ENCODE data around the gene CACNA2D1. TPM values are rescaled to one million over a fixed set of nuclear protein-coding genes. Genes with fewer than 3 reads are reported as not detected.

CACNA2D1 gene
- total RNA-seq, 1 experiment from 2014 or later = 0.27 TPM

GRCh38 chr7:82404094-82404493 lies 39.5 kb downstream of the CACNA2D1 start (continued):
- TF ChIP-seq ZBTB33 (IDR thresholded peaks at IDR 0.05; ENCODE audit: extremely low read depth, insufficient replicate concordance, low read length) (no peak), RAD21 (IDR thresholded peaks at IDR 0.05; ENCODE audit: low read depth) (no peak), CEBPB (IDR thresholded peaks at IDR 0.05; ENCODE audit: low read depth) (no peak)

GRCh38 chr7:82397879-82398524 lies 45.6 kb downstream of the CACNA2D1 start:
- H2AFZ ChIP-seq (ENCODE audit: low read depth, low read length, poor library complexity, severe bottlenecking) = no peak overlapping the region
- no peaks in the 10 kb centered on the region; the same call in 1 of the 2 replicates for H4K20me1 ChIP-seq (ENCODE audit: insufficient read depth)
- no peaks in the 10 kb centered on the region for H3K27me3 ChIP-seq (ENCODE audit: insufficient read depth, low read length)
- no peak overlapping the region for H3K9ac ChIP-seq (ENCODE audit: low read length)
- intact Hi-C loops (cut with micrococcal nuclease) = no loop called here
- H3K9me3 ChIP-seq (ENCODE audit: control insufficient read depth in 1 of 2, insufficient read depth in 1 of 2, low read depth in 1 of 2, low read length in 2 of 2) = no peaks in the 10 kb centered on the region
- H3K9me2 ChIP-seq (ENCODE audit: insufficient read depth) = no peaks in the 10 kb centered on the region
- no peak for DNase-seq (ENCODE audit: low read depth, low spot score)
- POLR2A ChIA-PET = no interaction called here
- TF ChIP-seq SRF (IDR thresholded peaks at IDR 0.05; ENCODE audit: low read depth) = no peak
- H3K27ac ChIP-seq (ENCODE audit: low read depth, low read length) = no peak overlapping the region
- no peaks in the 10 kb centered on the region for H3K36me3 ChIP-seq (ENCODE audit: control insufficient read depth in 1 of 2, insufficient read depth in 2 of 2, low read length in 2 of 2)
- no peaks in the 10 kb centered on the region for H3K4me1 ChIP-seq (ENCODE audit: control insufficient read depth in 1 of 2, insufficient read depth in 2 of 2, low read length in 2 of 2)
- BruUV-seq (replicated peaks) = no TSS peak
- no peak overlapping the region for H3K4me2 ChIP-seq (ENCODE audit: low read length)
- CTCF ChIA-PET = no interaction called here
- no peaks in the 10 kb centered on the region for H3K79me2 ChIP-seq (ENCODE audit: insufficient read depth, low read length)
- RAD21 ChIA-PET (ENCODE audit: low non-redundant PET in 1 of 2, low total read pairs in 2 of 2, uncharacterized antibody in 2 of 2, unreplicated experiment in 2 of 2) = no interaction called here
- H3K4me3 ChIP-seq (replicated peaks in 1 of 2; ENCODE audit: low read depth in 1 of 2, low read length in 2 of 2) = no peak overlapping the region
- no peak for ATAC-seq

- Histone ChIP-seq H2AFZ (ENCODE audit: low read depth, low read length, poor library complexity, severe bottlenecking) (no peak overlapping the region), H3K4me1 (ENCODE audit: control insufficient read depth in 1 of 2, insufficient read depth in 2 of 2, low read length in 2 of 2) (no peaks in the 10 kb centered on the region), H3K9ac (ENCODE audit: low read length) (no peak overlapping the region), H3K4me3 (replicated peaks in 1 of 2; ENCODE audit: low read depth in 1 of 2, low read length in 2 of 2) (no peak overlapping the region), H3K27ac (ENCODE audit: low read depth, low read length) (no peak overlapping the region), H3K4me2 (ENCODE audit: low read length) (no peak overlapping the region), H4K20me1 (ENCODE audit: insufficient read depth) (no peaks in the 10 kb centered on the region; the same call in 1 of the 2 replicates), H3K9me2 (ENCODE audit: insufficient read depth) (no peaks in the 10 kb centered on the region), H3K36me3 (ENCODE audit: control insufficient read depth in 1 of 2, insufficient read depth in 2 of 2, low read length in 2 of 2) (no peaks in the 10 kb centered on the region), H3K79me2 (ENCODE audit: insufficient read depth, low read length) (no peaks in the 10 kb centered on the region), H3K9me3 (ENCODE audit: control insufficient read depth in 1 of 2, insufficient read depth in 1 of 2, low read depth in 1 of 2, low read length in 2 of 2) (no peaks in the 10 kb centered on the region), H3K27me3 (ENCODE audit: insufficient read depth, low read length) (no peaks in the 10 kb centered on the region)
- ChIA-PET CTCF (no interaction called here), RAD21 (ENCODE audit: low non-redundant PET in 1 of 2, low total read pairs in 2 of 2, uncharacterized antibody in 2 of 2, unreplicated experiment in 2 of 2) (no interaction called here), POLR2A (no interaction called here)
- intact Hi-C loops (cut with micrococcal nuclease) = no loop called here
- DNase-seq (ENCODE audit: low read depth, low spot score) = no peak
- ATAC-seq = no peak
- TF ChIP-seq ZBTB33 (IDR thresholded peaks at IDR 0.05; ENCODE audit: extremely low read depth, insufficient replicate concordance, low read length) = no peak
- no peak for TF ChIP-seq CEBPB (IDR thresholded peaks at IDR 0.05; ENCODE audit: low read depth)
- no peak for TF ChIP-seq FOSL1 (IDR thresholded peaks at IDR 0.05; ENCODE audit: low read depth)
- no peak for TF ChIP-seq EGR1 (IDR thresholded peaks at IDR 0.05; ENCODE audit: low read depth)
- no peak for TF ChIP-seq ZFX (IDR thresholded peaks at IDR 0.05)
- TF ChIP-seq ELF1 (IDR thresholded peaks at IDR 0.05; ENCODE audit: borderline replicate concordance, low read depth) = no peak
- TF ChIP-seq YY1 (IDR thresholded peaks at IDR 0.05; ENCODE audit: extremely low read depth, insufficient replicate concordance, low read depth, low read length) = no peak
- no peak for TF ChIP-seq EZH2 (IDR thresholded peaks at IDR 0.05)
- no TSS peak for BruUV-seq (replicated peaks)
Measured at GRCh38 chr7:82396343-82396742, 47.2 kb downstream of the CACNA2D1 start.

Data from HCT116 (cell line).